Effector memory CD8-positive, alpha-beta T cell (primary cell): Measurements from ENCODE around the gene SAXO2.
"Not testable (repeated sequence)": the region's sequence is repeated elsewhere in the genome, so short reads cannot be mapped to it uniquely, and the experiment has no call there.

Experiments used
- ATAC-seq: fragments of 150-1000 bp; cut with Tn5 transposase; replicated peaks from 2 replicates; pipeline ENCODE4 v1.10.0; 2021; ENCODE audit warnings: mild to moderate bottlenecking, moderate library complexity
- DNase-seq, 3 experiments: peaks; one replicate each; pipeline ENCODE4 v3.0.0; 2021
- H3K27ac Mint-ChIP-seq, 2 donors: one replicate each; pipeline ENCODE4 v1.8.0; 2022; ENCODE audit warnings: mild to moderate bottlenecking in 2 of 2, mixed read lengths in 2 of 2, moderate library complexity in 2 of 2
- H3K27me3 Mint-ChIP-seq, 2 donors: one replicate each; pipeline ENCODE4 v1.8.0; 2022; ENCODE audit warnings: mixed read lengths in 2 of 2
- H3K36me3 Mint-ChIP-seq: one replicate; pipeline ENCODE4 v1.8.0; 2022; ENCODE audit warnings: mild to moderate bottlenecking, moderate library complexity, mixed read lengths; ENCODE audit not compliant: insufficient read depth
- H3K4me1 Mint-ChIP-seq, 2 donors: one replicate each; pipeline ENCODE4 v1.8.0; 2022; ENCODE audit warnings: low read depth in 2 of 2, mixed read lengths in 2 of 2
- H3K4me3 Mint-ChIP-seq, 2 donors: one replicate each; pipeline ENCODE4 v1.8.0; 2022; ENCODE audit warnings: mild to moderate bottlenecking in 2 of 2, mixed read lengths in 2 of 2, moderate library complexity in 2 of 2
- H3K9me3 Mint-ChIP-seq, 2 donors: one replicate each; pipeline ENCODE4 v1.8.0; 2022; ENCODE audit warnings: mixed read lengths in 2 of 2

The SAXO2 gene

DNA sequence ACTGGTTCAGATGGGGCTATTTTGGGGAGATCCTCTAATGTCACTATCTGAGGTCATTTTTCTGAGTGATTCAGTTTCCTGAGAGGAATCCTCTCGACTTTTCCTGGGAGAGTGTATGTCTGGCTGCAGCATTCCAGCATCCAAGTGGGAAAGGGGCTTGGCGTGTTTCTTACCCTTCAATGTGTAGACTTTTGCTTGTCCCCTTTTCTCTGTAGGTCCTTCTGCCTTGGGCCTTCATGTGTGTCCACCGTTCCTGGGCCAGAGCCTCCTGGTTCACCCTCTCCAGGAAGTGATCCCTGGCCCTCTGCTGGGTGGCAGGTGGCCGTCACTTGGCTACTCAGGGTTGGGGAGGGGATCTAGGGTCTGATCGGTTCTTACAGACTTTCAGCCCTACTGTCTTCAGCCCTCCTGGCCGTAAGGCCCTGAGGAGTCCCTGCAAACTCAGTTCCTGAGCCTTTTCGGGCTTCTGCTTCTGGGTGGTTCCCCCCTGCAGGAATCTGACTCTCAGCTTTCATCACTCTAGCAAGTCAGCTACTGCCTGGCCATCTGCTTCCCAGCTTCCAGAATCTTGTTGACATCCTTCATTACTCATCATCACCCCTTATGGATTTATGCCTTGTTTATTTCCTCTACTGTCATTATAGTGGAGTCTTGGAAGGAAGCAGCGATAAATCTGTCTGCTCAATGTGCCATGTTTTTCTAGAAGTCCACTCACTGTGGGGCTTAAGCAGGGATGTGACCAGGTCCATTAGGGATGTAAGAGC is 50.1 kb downstream of the SAXO2 start:
- no peaks in the 10 kb centered on the region for H3K4me1 Mint-ChIP-seq
- no peak for ATAC-seq
- peaks cover 8 to 12% of the 10 kb centered on the region in 2 donors for H3K27me3 Mint-ChIP-seq
- H3K27ac Mint-ChIP-seq = no peak overlapping the region
- DNase-seq = no peak
- no peaks in the 10 kb centered on the region for H3K36me3 Mint-ChIP-seq
- H3K4me3 Mint-ChIP-seq = no peak overlapping the region
- peaks cover 0 to 4% of the 10 kb centered on the region in 2 donors for H3K9me3 Mint-ChIP-seq

GRCh38 chr15:82313446-82313845 is 50.8 kb downstream of the SAXO2 start:
- no peaks in the 10 kb centered on the region for H3K4me1 Mint-ChIP-seq
- DNase-seq (no peak), ATAC-seq (no peak)
- H3K27me3 Mint-ChIP-seq = peaks cover 8 to 12% of the 10 kb centered on the region in 2 donors
- H3K27ac Mint-ChIP-seq = no peak overlapping the region
- no peak overlapping the region for H3K4me3 Mint-ChIP-seq
- H3K9me3 Mint-ChIP-seq = peaks cover 0 to 4% of the 10 kb centered on the region in 2 donors
- no peaks in the 10 kb centered on the region for H3K36me3 Mint-ChIP-seq

- H3K27ac Mint-ChIP-seq, H3K4me1 Mint-ChIP-seq, H3K9me3 Mint-ChIP-seq, ATAC-seq, H3K4me3 Mint-ChIP-seq, DNase-seq, H3K36me3 Mint-ChIP-seq: not testable (repeated sequence)
- H3K27me3 Mint-ChIP-seq = peaks cover 8 to 12% of the 10 kb centered on the region in 2 donors
These were observed 51.5 kb downstream of the SAXO2 start for GRCh38 chr15:82313951-82314768.

DNA sequence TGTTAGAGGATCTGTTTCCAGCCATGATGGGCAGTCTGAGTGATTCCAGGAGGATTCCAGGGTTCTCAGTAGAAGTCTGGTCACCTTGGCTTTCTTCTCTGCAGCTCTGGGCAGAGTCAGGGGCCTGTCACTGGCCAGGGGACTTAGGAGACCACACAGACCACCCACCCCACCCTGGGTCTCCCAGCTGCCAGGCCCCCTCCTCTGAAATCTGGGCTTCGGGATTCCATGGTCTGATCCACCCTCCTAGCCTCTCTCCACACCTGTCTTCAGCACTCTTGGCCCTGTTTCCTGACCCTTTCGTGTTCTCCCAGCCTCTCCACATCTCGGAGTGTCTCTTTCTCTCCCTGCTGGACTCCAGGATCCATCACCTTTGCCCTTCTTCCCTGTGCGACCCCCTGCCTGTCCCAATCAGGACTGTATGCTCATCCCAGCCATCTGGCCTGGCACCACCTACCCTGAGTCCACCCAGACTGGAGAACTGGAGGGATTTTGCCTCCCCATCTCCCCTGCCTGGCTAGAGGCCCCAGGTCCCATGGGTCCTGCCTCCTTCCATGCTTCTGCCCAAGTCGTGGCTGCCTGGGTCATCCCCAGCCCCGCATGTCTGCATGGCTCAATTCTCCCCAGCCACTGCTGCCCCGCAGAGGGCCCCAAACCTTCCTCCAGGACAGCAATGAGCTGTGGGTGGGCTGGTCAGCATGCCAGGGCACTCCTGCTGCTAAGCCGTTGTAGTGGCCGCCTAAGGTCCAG is 52.3 kb downstream of the SAXO2 start:
- DNase-seq = no peak
- no peaks in the 10 kb centered on the region for H3K36me3 Mint-ChIP-seq
- H3K4me1 Mint-ChIP-seq = no peaks in the 10 kb centered on the region

GRCh38 chr15:82315519-82316246 is 53.1 kb downstream of the SAXO2 start:
- Mint-ChIP-seq H3K4me1 (no peaks in the 10 kb centered on the region), H3K4me3 (no peak overlapping the region), H3K9me3 (no peaks in the 10 kb centered on the region), H3K36me3 (no peaks in the 10 kb centered on the region), H3K27me3 (peaks cover 8% of the 10 kb centered on the region in 2 donors), H3K27ac (no peak overlapping the region)
- ATAC-seq (no peak), DNase-seq (no peak)

More for the DNA sequence above, 52.3 kb downstream of the SAXO2 start:
- Mint-ChIP-seq H3K27ac (no peak overlapping the region), H3K27me3 (peaks cover 8 to 12% of the 10 kb centered on the region in 2 donors), H3K4me3 (no peak overlapping the region), H3K9me3 (peaks cover 0 to 4% of the 10 kb centered on the region in 2 donors)
- no peak for ATAC-seq

GRCh38 chr15:82316247-82317090 is 53.9 kb downstream of the SAXO2 start:
- not testable (repeated sequence) for H3K4me3 Mint-ChIP-seq, ATAC-seq, H3K9me3 Mint-ChIP-seq, H3K4me1 Mint-ChIP-seq, DNase-seq, H3K27ac Mint-ChIP-seq, H3K36me3 Mint-ChIP-seq, H3K27me3 Mint-ChIP-seq

GRCh38 chr15:82317091-82317489 is 54.5 kb downstream of the SAXO2 start:
- Mint-ChIP-seq H3K4me3 (no peak overlapping the region), H3K9me3 (no peaks in the 10 kb centered on the region), H3K27ac (no peak overlapping the region), H3K36me3 (no peaks in the 10 kb centered on the region), H3K4me1 (no peaks in the 10 kb centered on the region), H3K27me3 (peaks cover 7 to 8% of the 10 kb centered on the region in 2 donors)
- DNase-seq (no peak), ATAC-seq (no peak)

- not testable (repeated sequence) for DNase-seq, H3K27me3 Mint-ChIP-seq, H3K27ac Mint-ChIP-seq, ATAC-seq, H3K4me1 Mint-ChIP-seq, H3K4me3 Mint-ChIP-seq, H3K9me3 Mint-ChIP-seq, H3K36me3 Mint-ChIP-seq
These were observed 54.9 kb downstream of the SAXO2 start for GRCh38 chr15:82317516-82317915.

DNA sequence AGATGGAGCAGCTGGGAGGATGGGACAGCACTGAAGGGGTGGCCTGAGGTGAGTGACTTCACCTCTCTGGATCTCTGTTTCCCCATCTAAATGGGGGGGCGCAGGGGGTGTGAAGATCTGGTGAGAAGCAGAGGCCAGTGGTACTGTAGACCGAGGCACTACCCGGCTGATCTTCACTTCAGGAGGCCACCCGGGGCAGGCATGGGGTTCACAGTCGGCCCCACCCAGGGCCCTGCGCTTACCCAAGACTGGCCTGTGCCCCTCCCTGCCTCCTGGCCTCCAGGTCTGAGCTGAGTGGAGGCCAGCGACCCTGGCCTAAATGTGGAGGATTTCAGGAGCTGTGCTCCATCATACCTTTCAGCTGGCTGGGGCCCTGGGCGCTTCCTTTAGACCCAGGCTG is 55.7 kb downstream of the SAXO2 start:
- H3K9me3 Mint-ChIP-seq, H3K27me3 Mint-ChIP-seq, ATAC-seq, H3K4me1 Mint-ChIP-seq, H3K27ac Mint-ChIP-seq, H3K36me3 Mint-ChIP-seq, DNase-seq, H3K4me3 Mint-ChIP-seq: not testable (repeated sequence)

GRCh38 chr15:82319522-82320278 is 57.1 kb downstream of the SAXO2 start:
- not testable (repeated sequence) for H3K27me3 Mint-ChIP-seq, H3K4me1 Mint-ChIP-seq, H3K36me3 Mint-ChIP-seq, ATAC-seq, H3K27ac Mint-ChIP-seq, H3K4me3 Mint-ChIP-seq, H3K9me3 Mint-ChIP-seq, DNase-seq

GRCh38 chr15:82320861-82321260 is 58.2 kb downstream of the SAXO2 start:
- not testable (repeated sequence) for ATAC-seq, H3K27ac Mint-ChIP-seq, H3K27me3 Mint-ChIP-seq, DNase-seq, H3K36me3 Mint-ChIP-seq, H3K4me1 Mint-ChIP-seq, H3K9me3 Mint-ChIP-seq, H3K4me3 Mint-ChIP-seq

- H3K9me3 Mint-ChIP-seq, H3K4me3 Mint-ChIP-seq, H3K36me3 Mint-ChIP-seq, H3K27me3 Mint-ChIP-seq, H3K4me1 Mint-ChIP-seq, H3K27ac Mint-ChIP-seq, DNase-seq, ATAC-seq: not testable (repeated sequence)
These were observed 59.9 kb downstream of the SAXO2 start for GRCh38 chr15:82322488-82322887.
